Mammary epithelial cell (primary cell): ENCODE results near the gene ADGRB3.

Experiments used
- EZH2 ChIP-seq: IDR thresholded peaks from 2 replicates; pipeline ENCODE4 v1.6.1; 2012; ENCODE audit warnings: low read length, inconsistent platforms, borderline replicate concordance
- TF ChIP-seq, protein P1 (sequence below), 2 donors: IDR thresholded peaks in 1 of 2; conservative IDR thresholded peaks in 1 of 2; 2 replicates each; pipeline ENCODE4 v1.5.1; 2011 to 2012; ENCODE audit warnings: inconsistent platforms in 2 of 2, low read length in 2 of 2, mild to moderate bottlenecking in 2 of 2, control low read depth in 1 of 2, low read depth in 1 of 2; ENCODE audit not compliant: insufficient read depth in 1 of 2; ENCODE audit errors: extremely low read depth in 1 of 2

DNA sequence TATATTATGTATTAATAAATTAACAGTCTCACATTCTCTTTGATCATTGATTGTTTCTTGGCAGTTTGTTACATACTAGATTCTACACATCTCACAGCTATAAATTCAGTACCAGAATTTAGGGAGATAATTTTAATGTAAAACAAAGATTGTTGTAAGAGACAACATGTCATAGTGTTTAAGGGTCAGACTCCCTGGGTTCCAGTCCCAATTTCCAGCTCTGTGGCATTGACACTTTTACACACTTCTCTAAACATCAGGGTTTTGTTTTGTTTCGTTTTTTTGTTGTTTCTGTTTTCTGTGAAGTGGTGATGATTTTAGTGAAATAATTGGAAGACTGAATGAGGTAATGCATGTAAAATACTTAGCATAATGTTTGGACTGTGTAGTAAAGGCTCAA is 19.9 kb downstream of the ADGRB3 start:
- TF ChIP-seq, protein P1, sequence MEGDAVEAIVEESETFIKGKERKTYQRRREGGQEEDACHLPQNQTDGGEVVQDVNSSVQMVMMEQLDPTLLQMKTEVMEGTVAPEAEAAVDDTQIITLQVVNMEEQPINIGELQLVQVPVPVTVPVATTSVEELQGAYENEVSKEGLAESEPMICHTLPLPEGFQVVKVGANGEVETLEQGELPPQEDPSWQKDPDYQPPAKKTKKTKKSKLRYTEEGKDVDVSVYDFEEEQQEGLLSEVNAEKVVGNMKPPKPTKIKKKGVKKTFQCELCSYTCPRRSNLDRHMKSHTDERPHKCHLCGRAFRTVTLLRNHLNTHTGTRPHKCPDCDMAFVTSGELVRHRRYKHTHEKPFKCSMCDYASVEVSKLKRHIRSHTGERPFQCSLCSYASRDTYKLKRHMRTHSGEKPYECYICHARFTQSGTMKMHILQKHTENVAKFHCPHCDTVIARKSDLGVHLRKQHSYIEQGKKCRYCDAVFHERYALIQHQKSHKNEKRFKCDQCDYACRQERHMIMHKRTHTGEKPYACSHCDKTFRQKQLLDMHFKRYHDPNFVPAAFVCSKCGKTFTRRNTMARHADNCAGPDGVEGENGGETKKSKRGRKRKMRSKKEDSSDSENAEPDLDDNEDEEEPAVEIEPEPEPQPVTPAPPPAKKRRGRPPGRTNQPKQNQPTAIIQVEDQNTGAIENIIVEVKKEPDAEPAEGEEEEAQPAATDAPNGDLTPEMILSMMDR (conservative IDR thresholded peaks at IDR 0.05 in 1 of 2, IDR thresholded peaks at IDR 0.05 in 1 of 2; ENCODE audit: extremely low read depth in 1 of 2, insufficient read depth in 1 of 2, low read depth in 1 of 2, low read length in 2 of 2), result no peak
- TF ChIP-seq EZH2, result no peak
